ENCODE results near the gene CPSF7.

The CPSF7 gene

DNA sequence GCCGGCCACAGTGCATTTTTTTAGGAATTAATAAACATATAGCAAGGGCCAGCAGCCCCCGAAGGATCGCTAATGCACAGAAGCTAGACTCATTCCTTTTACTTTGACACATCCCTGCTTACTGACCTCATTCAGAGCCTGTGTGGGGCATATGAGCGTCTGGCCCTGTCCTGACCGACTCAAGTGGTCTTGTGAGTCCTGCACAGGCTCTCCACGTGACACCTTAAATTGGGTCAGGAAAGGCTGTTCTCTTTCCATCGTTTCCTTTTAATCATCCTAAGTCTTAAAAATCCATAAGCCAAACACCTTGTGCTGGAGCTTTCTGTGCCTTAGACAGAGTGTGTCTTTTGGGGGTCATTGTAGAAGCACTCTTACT, 18.8 kb upstream of the CPSF7 start:
- TF ChIP-seq TAF1 (IDR thresholded peaks at IDR 0.05; ENCODE audit: low read depth) (no peak), CREB1 (IDR thresholded peaks at IDR 0.05; ENCODE audit: low read depth) (no peak), YY1 (IDR thresholded peaks at IDR 0.05; ENCODE audit: low read depth) (no peak), TEAD4 (IDR thresholded peaks at IDR 0.05) (no peak), FOXM1 (IDR thresholded peaks at IDR 0.05; ENCODE audit: borderline replicate concordance, low read depth) (no peak)
- TF ChIP-seq, protein P1, sequence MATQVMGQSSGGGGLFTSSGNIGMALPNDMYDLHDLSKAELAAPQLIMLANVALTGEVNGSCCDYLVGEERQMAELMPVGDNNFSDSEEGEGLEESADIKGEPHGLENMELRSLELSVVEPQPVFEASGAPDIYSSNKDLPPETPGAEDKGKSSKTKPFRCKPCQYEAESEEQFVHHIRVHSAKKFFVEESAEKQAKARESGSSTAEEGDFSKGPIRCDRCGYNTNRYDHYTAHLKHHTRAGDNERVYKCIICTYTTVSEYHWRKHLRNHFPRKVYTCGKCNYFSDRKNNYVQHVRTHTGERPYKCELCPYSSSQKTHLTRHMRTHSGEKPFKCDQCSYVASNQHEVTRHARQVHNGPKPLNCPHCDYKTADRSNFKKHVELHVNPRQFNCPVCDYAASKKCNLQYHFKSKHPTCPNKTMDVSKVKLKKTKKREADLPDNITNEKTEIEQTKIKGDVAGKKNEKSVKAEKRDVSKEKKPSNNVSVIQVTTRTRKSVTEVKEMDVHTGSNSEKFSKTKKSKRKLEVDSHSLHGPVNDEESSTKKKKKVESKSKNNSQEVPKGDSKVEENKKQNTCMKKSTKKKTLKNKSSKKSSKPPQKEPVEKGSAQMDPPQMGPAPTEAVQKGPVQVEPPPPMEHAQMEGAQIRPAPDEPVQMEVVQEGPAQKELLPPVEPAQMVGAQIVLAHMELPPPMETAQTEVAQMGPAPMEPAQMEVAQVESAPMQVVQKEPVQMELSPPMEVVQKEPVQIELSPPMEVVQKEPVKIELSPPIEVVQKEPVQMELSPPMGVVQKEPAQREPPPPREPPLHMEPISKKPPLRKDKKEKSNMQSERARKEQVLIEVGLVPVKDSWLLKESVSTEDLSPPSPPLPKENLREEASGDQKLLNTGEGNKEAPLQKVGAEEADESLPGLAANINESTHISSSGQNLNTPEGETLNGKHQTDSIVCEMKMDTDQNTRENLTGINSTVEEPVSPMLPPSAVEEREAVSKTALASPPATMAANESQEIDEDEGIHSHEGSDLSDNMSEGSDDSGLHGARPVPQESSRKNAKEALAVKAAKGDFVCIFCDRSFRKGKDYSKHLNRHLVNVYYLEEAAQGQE (IDR thresholded peaks at IDR 0.05; ENCODE audit: low read depth), result no peak
- TF ChIP-seq, protein P2, sequence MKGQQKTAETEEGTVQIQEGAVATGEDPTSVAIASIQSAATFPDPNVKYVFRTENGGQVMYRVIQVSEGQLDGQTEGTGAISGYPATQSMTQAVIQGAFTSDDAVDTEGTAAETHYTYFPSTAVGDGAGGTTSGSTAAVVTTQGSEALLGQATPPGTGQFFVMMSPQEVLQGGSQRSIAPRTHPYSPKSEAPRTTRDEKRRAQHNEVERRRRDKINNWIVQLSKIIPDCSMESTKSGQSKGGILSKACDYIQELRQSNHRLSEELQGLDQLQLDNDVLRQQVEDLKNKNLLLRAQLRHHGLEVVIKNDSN (IDR thresholded peaks at IDR 0.05), result no peak
- TF ChIP-seq, protein P3, sequence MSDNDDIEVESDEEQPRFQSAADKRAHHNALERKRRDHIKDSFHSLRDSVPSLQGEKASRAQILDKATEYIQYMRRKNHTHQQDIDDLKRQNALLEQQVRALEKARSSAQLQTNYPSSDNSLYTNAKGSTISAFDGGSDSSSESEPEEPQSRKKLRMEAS (IDR thresholded peaks at IDR 0.05), result no peak

DNA sequence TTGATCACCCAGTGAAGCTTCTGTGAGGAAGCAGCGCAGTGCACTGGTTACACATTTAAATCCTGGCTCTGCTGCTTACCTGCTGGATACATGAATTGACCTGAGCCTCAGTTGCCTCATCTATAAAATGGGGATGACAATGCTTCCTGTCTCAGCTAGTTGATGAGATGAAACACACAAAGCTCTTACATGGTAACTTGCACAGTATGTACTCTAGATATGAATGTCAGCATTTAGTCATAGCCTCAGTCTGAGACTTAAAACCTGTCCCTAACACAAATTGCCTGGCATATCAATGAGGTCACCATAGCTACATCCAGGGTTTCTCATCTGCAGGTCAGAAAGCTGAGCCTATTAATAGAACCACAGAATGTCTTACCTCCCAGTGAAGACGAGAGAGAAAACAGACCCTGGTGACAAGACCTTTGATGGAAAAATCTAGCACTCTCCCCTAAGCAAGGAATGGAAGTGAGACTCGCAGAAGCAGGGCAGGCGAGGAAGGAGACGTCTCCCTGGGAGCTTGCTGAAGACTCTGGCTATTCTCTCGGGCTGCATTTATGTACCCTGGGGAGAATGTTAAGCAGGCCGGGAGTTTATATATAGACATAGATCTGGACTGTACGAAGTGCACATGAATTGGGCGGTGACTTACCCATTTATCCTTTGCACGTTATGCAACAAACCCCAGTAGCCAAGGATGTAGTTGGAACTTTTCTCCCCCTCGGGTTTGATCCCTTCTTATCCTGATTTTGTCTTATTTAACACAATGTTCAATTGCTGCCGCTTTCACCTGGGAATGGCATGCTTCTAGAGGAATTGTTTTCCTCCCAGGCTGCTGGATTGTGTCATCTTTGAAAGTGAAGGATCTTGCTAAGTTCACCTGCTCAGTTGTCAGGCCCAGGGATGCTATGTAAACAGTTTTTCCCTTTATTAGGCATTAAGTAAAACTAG, 18.1 kb upstream of the CPSF7 start:
- TF ChIP-seq TCF12 (IDR thresholded peaks at IDR 0.05; ENCODE audit: low read depth), result no peak
- no peak for TF ChIP-seq RAD21 (IDR thresholded peaks at IDR 0.05; ENCODE audit: low read depth)
- no peak for TF ChIP-seq EGR1 (IDR thresholded peaks at IDR 0.05)
- no peak for TF ChIP-seq CREB1 (IDR thresholded peaks at IDR 0.05; ENCODE audit: low read depth)
- TF ChIP-seq ZBTB7A (IDR thresholded peaks at IDR 0.05; ENCODE audit: low read depth), result no peak
- no peak for TF ChIP-seq NFIC (IDR thresholded peaks at IDR 0.05)
- no peak for TF ChIP-seq EP300 (IDR thresholded peaks at IDR 0.05; ENCODE audit: borderline replicate concordance)

DNA sequence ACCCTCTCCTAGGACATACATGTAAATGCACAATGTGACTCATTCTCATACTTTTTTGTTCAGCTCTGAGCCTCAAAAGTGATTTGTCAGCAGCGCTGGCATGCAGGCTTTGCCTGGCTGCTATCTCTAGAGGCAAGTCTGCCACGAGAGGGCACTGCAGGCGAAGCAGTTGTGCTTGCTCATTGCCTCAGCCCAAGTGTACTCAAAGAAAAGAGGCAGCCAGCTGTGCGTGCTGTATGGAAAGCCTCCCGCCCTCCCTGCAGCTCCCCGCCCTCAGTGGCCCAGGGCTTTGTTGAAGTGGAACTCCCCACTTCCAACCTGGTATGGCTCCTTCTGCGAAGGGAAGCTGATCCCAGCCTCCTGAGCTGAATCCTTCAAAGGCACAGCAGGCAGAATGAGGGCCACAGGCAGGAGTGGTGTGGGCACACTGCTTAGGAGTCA, 16.5 kb upstream of the CPSF7 start:
- no peak for TF ChIP-seq EGR1 (IDR thresholded peaks at IDR 0.05)
- TF ChIP-seq CREB1 (IDR thresholded peaks at IDR 0.05; ENCODE audit: low read depth), result no peak
- TF ChIP-seq NFIC (IDR thresholded peaks at IDR 0.05), result no peak
- peak; percentile 67 for TF ChIP-seq RAD21 (IDR thresholded peaks at IDR 0.05; ENCODE audit: low read depth)
- no peak for TF ChIP-seq ZBTB7A (IDR thresholded peaks at IDR 0.05; ENCODE audit: low read depth)
- no peak for TF ChIP-seq YY1 (IDR thresholded peaks at IDR 0.05; ENCODE audit: low read depth)
- TF ChIP-seq FOXM1 (IDR thresholded peaks at IDR 0.05; ENCODE audit: borderline replicate concordance, low read depth), result no peak
- TF ChIP-seq TCF12 (IDR thresholded peaks at IDR 0.05; ENCODE audit: low read depth), result no peak
- peak; percentile 43; the same call in 1 of the 2 replicates for TF ChIP-seq TEAD4 (IDR thresholded peaks at IDR 0.05)
- TF ChIP-seq, protein P3 (IDR thresholded peaks at IDR 0.05), result peak; percentile 63; the same call in 1 of the 2 replicates
- TF ChIP-seq, protein P2 (IDR thresholded peaks at IDR 0.05), result no peak
- no peak for TF ChIP-seq CEBPB (IDR thresholded peaks at IDR 0.05)
- TF ChIP-seq TAF1 (IDR thresholded peaks at IDR 0.05; ENCODE audit: low read depth), result no peak

DNA sequence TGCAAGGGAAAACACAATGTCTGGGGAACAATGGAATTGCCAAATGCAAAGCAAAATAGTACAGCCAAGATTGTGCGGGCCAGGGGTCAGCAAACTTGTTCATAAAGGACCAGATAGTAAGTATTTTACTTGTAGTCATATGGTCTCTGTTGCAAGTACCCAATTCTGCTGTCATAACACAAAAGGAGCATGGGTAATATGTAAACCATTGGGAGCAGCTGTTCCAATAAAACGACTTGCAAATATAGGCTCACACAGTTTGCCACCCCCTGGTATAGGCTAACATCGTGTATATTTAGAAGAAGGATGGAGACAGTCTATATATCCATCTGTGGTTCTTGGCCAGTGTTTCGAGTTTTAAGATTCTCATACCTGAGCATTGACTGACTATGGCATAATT, 15.7 kb upstream of the CPSF7 start:
- TF ChIP-seq, protein P3 (IDR thresholded peaks at IDR 0.05), result no peak
- TF ChIP-seq CREB1 (IDR thresholded peaks at IDR 0.05; ENCODE audit: low read depth) (no peak), TEAD4 (IDR thresholded peaks at IDR 0.05) (no peak), EGR1 (IDR thresholded peaks at IDR 0.05) (no peak), NFIC (IDR thresholded peaks at IDR 0.05) (no peak), TCF12 (IDR thresholded peaks at IDR 0.05; ENCODE audit: low read depth) (no peak), EP300 (IDR thresholded peaks at IDR 0.05; ENCODE audit: borderline replicate concordance) (no peak), ZBTB7A (IDR thresholded peaks at IDR 0.05; ENCODE audit: low read depth) (no peak), YY1 (IDR thresholded peaks at IDR 0.05; ENCODE audit: low read depth) (no peak), TAF1 (IDR thresholded peaks at IDR 0.05; ENCODE audit: low read depth) (no peak), FOXM1 (IDR thresholded peaks at IDR 0.05; ENCODE audit: borderline replicate concordance, low read depth) (no peak), CEBPB (IDR thresholded peaks at IDR 0.05) (no peak), RAD21 (IDR thresholded peaks at IDR 0.05; ENCODE audit: low read depth) (no peak)
- TF ChIP-seq, protein P2 (IDR thresholded peaks at IDR 0.05), result no peak
- TF ChIP-seq, protein P1 (IDR thresholded peaks at IDR 0.05; ENCODE audit: low read depth), result no peak

DNA sequence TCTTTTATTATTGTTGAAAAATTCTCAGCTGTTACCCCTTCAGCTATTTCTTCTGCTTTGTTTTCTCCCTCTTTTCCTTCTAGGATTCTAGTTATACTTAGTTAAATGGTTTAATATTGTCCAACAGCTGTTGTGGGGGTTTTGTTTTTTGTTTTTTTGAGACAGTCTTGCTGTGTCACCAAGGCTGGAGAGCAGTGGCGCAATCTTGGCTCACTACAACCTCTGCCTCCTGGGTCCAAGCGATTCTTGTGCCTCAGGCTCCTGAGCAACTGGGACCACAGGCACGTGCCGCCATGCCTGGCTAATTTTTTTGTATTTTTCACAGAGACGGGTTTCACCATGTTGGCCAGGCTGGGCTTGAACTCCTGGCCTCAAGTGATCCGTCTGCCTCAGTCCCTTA, 12.8 kb upstream of the CPSF7 start:
- TF ChIP-seq NFIC (IDR thresholded peaks at IDR 0.05) (no peak), CREB1 (IDR thresholded peaks at IDR 0.05; ENCODE audit: low read depth) (no peak), EP300 (IDR thresholded peaks at IDR 0.05; ENCODE audit: borderline replicate concordance) (no peak), TAF1 (IDR thresholded peaks at IDR 0.05; ENCODE audit: low read depth) (no peak), FOXM1 (IDR thresholded peaks at IDR 0.05; ENCODE audit: borderline replicate concordance, low read depth) (no peak), TEAD4 (IDR thresholded peaks at IDR 0.05) (no peak), TCF12 (IDR thresholded peaks at IDR 0.05; ENCODE audit: low read depth) (no peak), CEBPB (IDR thresholded peaks at IDR 0.05) (no peak)
- TF ChIP-seq, protein P2 (IDR thresholded peaks at IDR 0.05), result no peak
